Fibroblast of skin of right quadriceps (primary cell): ENCODE data around the gene KIF16B.
"Not testable (repeated sequence)": the region's sequence is repeated elsewhere in the genome, so short reads cannot be mapped to it uniquely, and the experiment has no call there.

Experiments
- DNase-seq: peaks from one replicate; pipeline ENCODE4 v3.0.0-alpha.2; 2013

The KIF16B gene

GRCh38 chr20:16553684-16554083, 19.6 kb downstream of the KIF16B start:
- no peak for DNase-seq

GRCh38 chr20:16553101-16553500, 20.1 kb downstream of the KIF16B start:
- no peak for DNase-seq

GRCh38 chr20:16552015-16552414, 21.2 kb downstream of the KIF16B start:
- no peak for DNase-seq

GRCh38 chr20:16551607-16552006, 21.6 kb downstream of the KIF16B start:
- no peak for DNase-seq

- DNase-seq: no peak
Measured at GRCh38 chr20:16548068-16548672, 25.1 kb downstream of the KIF16B start.

GRCh38 chr20:16544949-16545348, 28.3 kb downstream of the KIF16B start:
- DNase-seq: no peak

GRCh38 chr20:16542477-16542876, 30.8 kb downstream of the KIF16B start:
- DNase-seq: no peak

- DNase-seq: no peak
Measured at GRCh38 chr20:16541878-16542277, 31.4 kb downstream of the KIF16B start.

- no peak for DNase-seq
Measured at GRCh38 chr20:16541226-16541625, 32.0 kb downstream of the KIF16B start.

- peak; percentile 20 for DNase-seq
Measured at GRCh38 chr20:16539280-16540021, 33.8 kb downstream of the KIF16B start.

GRCh38 chr20:16538779-16539178, 34.5 kb downstream of the KIF16B start:
- no peak for DNase-seq

GRCh38 chr20:16537918-16538317, 35.3 kb downstream of the KIF16B start:
- no peak for DNase-seq

GRCh38 chr20:16537025-16537665, 36.1 kb downstream of the KIF16B start:
- no peak for DNase-seq

GRCh38 chr20:16535277-16535676, 38.0 kb downstream of the KIF16B start:
- no peak for DNase-seq

GRCh38 chr20:16533502-16533901, 39.7 kb downstream of the KIF16B start:
- no peak for DNase-seq

- no peak for DNase-seq
Measured at GRCh38 chr20:16531485-16531884, 41.8 kb downstream of the KIF16B start.

- DNase-seq: no peak
Measured at GRCh38 chr20:16530201-16530681, 43.0 kb downstream of the KIF16B start.

GRCh38 chr20:16528078-16528477, 45.2 kb downstream of the KIF16B start:
- DNase-seq: peak; percentile 31

GRCh38 chr20:16527438-16527837, 45.8 kb downstream of the KIF16B start:
- no peak for DNase-seq

GRCh38 chr20:16526433-16527380, 46.5 kb downstream of the KIF16B start:
- DNase-seq: no peak

- DNase-seq: not testable (repeated sequence)
Measured at GRCh38 chr20:16522651-16523050, 50.6 kb downstream of the KIF16B start.

- no peak for DNase-seq
Measured at GRCh38 chr20:16520154-16520553, 53.1 kb downstream of the KIF16B start.

GRCh38 chr20:16519673-16520072, 53.6 kb downstream of the KIF16B start:
- DNase-seq: not testable (repeated sequence)
